NCI-H510A (cell line): ENCODE data around the gene PRR36.

Experiments
- DNase-seq: peaks from one replicate; lab custom pipeline; 2025; lab: John Stamatoyannopoulos, UW

Gene PRR36

DNA sequence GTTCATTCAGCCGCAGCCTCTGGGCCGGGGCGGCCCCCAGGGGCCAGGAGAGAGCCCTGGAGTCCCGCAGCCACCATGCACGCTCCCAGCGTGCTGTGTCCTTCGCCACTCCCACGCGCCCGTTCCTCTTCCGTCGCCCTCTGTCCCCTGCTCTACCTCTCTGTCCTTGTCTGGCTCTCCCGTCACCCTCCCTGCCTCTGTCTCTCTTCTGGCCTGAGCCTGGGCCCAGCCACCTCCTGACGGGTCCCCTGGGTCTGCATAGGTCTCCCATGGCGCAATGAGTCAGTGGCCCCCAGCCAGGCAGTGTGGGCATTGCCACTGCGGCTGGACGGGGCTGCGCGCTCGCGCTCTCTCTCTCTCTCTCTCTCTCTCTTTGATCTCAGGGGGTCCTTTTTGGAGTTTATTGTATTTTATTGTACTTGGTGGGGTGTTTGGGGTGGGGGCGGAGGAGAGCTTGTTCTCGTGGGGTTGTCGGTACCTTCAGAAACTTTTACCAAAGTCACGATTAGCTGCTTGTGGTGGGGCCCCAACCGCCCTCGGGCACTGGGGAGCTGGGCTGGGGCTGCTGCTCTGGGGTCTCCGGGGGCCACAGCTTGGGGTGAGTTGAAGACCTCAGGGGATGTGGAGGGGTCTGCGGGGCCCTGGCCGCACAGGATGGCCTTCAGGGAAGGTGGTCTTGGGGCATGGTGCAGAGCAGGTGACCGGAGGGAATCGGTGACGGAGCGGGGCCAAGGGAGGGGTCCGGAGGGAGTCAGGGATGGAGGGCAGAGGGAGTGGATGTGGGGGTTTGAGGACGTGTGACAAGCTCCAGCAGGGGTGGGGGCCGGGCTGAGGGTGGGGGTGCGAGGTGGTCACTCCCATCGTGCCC, 38.7 kb upstream of the PRR36 start:
- no peak for DNase-seq

DNA sequence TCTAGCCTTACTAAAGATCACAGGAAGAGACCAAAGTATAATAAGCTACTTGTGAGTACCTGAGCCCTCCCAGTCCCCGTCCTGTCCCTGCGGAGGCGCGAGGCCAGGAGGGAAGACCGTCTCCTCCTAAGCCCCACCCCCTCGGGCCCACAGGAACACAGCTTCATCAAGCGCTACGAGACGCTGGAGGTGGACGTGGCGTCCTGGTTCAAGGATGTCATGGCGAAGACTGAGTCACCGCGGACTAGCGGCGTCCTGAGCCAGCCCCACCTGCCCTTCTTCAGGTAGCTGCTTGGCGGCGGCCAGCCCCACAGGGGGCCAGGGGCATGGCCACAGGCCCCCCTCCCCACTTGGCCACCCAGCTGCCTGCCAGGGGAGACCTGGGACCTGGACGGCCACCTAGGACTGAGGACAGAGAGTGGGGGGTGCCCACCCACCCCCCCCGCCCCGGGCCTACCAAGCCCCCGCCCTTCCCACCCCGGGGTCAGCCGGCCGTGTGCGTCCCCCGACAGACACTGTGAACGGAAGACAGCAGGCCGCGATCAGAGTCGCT, 38.0 kb upstream of the PRR36 start:
- no peak for DNase-seq

DNA sequence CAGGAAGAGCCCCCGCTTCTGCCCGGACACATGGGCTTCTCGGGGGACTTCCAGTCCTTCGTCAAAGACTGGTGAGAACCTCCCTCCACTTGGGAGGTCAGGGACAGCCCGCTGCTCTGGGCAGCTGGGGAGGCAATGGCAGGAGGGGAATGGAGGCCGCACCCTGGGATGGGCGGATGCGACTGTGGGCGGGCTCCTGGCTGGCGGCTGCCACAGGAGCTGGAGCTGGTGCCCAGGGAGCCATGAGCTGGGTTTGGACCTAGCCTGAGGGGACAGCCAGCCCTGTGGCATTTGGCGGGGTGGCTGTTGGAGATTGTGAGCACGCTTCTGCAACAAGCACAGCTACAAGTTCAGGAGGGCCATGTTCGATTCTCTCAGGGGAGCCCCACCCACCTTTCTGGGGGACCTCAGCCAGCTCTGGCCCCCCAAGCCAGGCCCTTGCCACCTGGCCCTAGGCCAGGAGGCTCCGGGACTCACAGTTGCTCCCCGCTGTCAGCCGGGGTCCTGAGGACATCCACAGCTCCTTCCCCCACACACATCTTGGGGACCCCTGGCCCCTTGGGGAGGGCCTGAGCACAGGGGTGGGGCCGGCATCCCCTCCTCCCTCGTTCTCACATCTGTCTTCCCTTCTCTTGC, 37.4 kb upstream of the PRR36 start:
- no peak for DNase-seq

DNA sequence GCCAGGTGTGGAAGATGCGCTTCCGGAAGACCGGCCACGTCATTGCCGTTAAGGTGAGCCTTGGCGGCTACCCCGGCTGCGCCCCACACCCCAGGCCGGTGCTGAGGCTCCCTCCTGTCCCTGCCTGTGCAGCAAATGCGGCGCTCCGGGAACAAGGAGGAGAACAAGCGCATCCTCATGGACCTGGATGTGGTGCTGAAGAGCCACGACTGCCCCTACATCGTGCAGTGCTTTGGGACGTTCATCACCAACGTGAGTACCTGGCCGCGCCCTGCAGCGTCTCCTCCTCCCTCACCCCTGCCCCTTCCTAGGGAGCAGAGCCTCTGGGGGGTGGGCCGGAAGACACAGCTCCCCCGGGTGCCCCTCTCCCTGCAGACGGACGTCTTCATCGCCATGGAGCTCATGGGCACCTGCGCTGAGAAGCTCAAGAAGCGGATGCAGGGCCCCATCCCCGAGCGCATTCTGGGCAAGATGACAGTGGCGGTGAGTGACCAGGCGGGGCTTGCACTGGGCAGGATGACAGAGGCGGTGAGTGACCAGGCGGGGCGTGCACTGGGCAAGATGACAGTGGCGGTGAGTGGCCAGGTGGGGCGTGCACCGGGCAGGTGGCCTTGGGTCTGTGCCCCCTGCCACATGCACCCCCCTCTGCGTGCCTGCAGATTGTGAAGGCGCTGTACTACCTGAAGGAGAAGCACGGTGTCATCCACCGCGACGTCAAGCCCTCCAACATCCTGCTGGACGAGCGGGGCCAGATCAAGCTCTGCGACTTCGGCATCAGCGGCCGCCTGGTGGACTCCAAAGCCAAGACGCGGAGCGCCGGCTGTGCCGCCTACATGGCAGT, 36.4 kb upstream of the PRR36 start:
- DNase-seq, result no peak

DNA sequence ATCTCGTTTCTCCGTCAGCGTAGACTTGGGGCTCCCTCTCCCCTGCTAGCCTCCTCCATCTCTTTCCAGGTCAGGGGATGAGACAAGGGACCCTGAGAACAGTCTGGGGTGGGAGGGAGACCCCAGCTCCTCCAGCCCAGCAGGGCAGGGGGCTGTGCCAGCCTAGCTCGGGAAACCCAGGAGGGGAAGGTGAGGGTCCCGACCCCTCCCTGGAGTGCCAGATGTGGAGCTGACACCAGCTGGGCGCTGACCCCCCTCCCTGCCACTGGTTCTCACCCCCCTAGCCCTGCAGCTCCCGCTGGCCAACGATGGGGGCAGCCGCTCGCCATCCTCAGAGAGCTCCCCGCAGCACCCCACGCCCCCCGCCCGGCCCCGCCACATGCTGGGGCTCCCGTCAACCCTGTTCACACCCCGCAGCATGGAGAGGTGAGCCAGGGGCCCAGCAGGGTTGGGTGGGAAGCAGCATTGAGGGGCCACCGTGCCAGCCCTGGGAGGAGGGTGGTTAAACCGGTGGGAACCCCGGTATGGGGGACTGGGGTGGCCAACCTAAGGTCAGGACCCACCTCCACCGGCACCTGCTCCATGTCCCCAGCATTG, 35.4 kb upstream of the PRR36 start:
- DNase-seq, result no peak

DNA sequence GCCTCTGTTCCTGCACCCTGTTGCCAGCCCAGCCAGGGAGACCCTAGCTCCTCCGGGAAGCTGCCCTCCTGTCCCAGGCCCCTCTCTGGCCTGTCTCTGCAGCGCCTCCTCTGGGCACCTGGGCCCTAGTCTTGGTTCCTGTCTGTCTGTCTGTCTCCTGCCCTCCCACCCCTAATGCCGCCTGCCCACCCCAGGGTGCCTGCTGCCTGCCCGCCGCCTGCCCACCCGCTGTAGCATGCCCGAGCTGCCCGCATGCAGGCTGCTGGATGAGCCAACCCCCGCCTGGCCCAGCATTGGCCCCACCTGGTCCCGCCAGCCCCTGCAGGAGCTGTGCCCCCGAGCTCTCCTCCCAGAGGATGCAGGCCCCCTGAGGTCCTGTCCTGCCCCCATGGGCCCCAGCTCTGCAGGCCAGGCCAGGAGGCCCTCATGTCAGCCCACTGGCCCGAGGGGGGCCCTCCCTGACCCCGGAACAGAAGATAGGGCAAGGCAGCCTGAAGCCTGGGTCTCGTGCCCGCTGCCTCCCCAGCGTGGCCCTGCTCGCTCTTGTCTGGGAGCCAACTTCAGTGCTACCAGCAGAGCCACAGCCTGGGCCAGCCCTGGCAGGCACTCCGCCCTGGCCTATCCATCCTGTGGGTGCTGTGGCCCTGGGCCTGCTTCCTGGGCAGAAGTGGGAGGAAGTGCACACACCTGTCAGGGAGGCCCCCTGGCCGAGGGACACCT, 34.7 kb upstream of the PRR36 start:
- DNase-seq, result no peak

DNA sequence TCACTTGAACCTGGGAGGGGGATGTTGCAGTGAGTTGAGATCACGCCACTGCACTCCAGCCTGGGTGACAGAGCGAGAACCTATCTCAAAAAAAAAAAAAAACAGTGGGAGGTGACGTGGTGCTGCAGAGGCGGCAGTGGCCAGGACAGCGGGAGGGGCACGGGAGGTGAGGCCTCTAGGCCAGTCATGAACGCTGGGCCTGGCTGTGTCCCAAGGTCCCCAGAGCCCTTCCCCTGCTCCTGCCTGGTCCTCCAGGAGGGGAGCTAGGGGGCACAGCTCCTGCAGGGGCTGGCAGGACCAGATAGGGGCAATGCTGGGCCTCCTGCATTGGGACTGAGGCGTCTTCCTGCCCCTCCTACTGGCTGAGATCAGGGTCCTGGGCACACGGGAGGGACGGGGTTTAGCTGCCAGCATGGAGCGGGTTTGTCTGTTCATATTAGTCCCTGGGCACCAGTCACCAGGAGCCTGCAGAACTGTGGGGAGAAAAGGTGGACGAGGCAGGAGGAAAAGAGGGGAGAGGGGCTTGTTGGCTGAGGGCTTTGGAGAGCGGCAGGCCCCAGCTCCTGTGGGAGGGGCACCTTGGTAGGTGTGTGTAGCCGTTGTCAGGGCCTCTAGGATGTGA, 34.0 kb upstream of the PRR36 start:
- no peak for DNase-seq

DNA sequence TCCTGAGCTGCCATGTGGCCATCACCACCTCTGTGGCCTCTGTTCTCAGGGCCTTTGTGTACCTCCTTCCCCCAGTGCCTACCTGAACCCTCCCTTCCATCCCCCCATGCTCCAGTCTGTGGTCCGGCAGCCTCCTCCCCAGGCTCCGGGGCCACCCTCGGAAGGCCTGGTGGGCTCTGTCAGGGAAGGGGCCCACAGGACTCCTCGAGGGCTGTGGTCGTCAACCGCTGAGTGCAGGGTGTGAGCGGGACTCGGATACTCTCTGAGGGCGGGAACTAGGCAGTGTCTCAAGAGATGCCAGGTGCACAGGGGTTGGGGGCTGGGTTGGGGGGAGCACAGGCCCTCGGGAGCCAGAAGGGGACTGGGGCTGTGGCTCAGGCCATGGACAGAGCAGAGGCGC, 33.4 kb upstream of the PRR36 start:
- no peak for DNase-seq

DNA sequence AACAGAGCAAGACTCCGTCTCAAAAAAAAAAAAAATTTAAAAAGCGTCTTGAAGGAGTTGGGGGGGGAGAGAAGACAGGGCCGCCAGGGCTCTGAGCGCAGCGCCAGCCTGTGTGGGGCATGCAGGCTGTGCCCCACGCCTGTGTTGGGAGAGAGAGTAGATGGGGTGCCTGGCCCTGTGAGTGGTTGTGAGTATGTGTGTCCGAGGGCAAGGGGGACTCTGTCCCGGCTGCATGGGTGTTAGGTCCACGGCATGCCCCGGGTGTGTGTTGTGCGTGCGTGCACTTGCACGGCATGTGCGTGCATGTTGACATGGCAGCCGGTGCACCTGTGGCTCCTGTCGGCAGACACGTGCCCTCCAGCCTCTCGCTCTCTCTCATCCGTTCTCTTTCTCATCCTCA, 32.9 kb upstream of the PRR36 start:
- DNase-seq, result no peak

DNA sequence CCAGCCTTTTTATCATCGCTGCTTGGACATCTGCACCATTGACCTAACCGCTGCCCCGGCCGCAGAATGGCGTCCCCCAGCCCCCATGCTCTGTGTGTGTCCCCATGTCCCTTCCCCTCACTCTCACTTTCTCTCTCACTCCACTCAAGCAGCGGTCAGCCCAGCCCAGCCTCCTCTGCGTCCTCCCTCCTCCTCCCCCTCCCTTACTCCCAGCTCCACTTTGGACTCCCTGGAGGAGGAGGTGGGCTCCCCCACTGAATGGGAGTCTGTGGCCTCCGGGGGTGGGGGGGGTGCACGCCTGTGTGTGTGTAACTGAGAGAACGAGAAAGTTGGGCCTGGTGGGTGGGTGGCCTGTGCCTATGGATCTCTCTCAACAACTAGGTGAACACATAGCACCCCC, 31.7 kb upstream of the PRR36 start:
- no peak for DNase-seq

DNA sequence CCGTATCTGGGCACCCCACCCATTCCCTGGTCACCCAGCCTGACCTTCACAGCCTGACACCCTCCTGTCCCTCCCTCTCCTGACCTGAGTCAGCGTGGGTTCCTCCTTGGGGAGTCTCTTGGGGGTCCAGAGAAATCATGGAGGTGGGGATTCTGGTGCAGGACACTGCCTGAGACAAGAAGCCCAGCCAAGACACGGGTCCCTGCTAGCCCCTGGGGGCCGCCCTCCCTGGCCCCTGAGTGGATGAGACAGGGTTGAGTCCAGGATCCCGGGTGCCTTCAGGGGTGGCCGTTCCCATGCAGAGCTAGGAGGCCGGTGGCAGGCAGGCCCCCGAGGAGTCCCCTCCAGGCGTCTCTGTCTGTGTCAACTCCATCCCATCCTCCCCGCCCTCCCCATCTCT, 31.1 kb upstream of the PRR36 start:
- no peak for DNase-seq

DNA sequence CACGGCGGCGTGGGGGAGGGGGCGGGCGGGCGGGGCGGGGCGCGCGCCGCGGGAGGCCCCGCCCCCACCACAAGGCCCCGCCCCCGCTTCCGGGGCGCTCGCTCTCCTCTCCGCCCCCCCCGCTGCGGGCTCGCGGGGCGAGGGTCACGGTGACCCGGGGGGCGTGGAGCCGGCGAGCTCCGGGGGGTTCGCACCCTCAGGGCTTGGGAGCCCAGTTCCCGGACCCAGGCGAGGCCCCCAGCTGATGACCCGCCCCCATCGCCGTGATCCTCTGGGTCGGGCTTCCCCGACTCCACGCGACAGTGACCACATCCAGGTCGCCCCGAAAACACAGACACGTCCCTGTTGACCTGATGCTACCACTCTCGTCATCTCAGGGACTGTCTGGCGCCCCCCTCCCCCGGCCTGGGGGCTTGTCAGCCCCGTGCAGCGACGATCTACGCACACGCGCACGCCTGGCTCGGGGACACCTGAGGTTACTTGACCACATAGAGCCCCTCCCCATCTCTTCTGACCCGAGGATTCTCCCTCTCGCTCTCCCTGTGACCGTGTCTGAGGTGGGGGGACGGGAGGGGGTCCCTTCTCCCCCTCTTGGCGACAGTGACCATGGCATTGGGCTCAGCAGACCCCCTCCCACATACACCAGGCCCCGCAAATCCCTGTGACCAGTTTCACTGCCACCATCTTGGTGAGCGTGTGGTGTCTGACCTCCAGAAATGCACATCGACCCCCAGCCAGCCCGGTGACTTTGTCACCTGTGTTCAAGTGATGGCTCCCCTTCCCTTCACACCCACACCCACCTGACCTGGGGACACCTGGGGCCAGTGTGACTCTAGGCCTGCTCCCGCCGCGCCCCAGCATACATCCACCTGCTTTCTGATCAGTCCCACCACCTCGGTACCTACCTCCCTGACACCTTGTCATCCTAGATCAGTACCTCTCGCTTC, 30.2 kb upstream of the PRR36 start:
- no peak for DNase-seq

DNA sequence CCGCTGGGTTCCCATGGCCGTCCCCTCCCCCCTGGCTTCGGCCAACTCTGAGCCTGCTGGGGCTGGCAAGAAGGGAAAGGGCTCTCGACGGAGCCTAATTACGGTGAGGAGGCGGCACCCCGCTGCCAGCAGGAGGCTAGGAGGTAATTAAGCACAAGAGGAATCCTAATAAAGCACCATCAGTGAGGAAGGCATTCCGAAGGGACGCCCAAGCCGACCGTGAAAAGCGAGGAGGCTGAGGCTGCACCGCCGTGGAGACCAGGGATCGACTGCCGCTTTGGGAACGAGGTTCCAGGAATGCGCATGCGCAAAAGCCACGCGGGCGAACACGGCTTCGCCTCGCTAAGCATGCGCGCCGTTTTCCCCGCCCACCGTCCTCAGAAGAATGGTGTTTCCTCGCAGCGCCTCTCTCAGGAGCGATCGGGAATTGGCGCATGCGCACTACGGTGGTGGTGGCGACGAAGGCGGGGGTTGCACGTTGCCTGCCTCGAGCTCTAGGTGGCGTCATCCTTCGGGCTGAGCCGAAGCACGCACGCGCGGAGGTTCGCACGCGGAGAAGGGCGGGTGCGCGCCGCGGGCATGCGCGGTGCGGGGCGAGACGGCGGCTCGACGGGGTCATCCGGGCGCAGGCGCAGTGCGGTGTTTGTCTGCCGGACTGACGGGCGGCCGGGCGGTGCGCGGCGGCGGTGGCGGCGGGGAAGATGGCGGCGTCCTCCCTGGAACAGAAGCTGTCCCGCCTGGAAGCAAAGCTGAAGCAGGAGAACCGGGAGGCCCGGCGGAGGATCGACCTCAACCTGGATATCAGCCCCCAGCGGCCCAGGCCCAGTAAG, 29.3 kb upstream of the PRR36 start, which contains the start of gene MAP2K7:
Gene MAP2K7, plus strand, starts transcription at position 634 of the 830 bp plus-strand sequence. Its CDS starts 68 bp downstream, at position 702.
- DNase-seq, result peak; percentile 96

DNA sequence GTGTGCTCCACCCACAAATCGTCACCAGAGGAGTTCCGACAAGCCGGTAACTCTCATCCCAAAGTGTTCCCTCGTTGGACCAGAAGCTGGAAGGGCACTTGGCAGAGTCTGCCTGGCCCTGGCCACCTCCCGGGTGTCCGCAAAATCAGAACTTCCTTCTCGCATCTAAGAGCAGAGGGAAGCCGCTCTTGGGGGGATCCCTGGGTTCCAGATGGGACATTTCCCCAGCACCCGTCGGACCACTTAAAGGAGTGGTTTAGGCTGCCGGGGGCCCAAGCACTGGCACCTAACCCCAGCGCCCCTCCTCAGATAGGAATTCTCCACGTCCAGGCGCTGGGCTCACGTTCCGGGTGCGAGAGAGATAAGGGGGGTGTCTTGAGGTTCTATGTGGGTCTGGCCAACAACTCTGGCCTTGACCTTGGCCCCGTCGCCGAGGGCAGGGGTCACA, 28.6 kb upstream of the PRR36 start:
- DNase-seq, result peak; percentile 30

DNA sequence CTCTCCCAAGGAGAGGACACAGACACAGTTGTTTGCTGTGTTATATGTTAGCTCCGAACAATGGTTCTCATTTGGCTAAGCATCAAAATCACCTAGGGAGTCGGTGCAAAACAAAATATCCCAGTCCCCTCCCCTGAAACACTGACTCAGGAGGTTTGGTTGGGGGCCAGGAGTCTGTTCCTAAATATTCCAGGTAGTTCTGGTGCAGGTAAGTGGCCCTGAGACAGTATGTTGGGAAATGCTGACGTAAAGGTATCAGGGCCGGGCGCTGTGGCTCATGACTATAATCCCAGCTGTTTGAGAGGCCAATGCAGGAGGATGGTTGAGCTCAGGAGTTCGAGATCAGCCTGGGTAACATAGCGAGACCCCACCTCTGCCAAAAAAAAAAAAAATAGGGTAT, 27.1 kb upstream of the PRR36 start:
- DNase-seq, result no peak

DNA sequence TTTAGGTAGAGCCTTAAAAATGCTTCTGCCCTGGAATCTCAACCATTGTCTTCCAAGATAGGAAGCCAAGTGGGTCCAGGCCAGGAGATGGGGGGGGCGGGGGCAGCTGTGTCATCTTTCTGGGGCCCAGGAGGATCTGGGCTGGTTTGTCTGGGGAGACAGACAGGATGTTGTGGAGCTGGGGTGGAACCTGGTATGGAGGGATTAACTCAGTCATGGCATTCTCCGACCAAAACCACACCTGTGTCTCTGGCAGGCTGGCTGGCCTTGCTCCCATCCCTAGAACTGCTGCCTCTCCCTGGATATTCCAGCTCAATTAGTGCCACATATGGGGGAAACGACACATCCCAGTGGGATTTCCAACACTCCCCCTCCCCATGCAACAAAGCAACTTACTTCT, 26.7 kb upstream of the PRR36 start:
- no peak for DNase-seq

DNA sequence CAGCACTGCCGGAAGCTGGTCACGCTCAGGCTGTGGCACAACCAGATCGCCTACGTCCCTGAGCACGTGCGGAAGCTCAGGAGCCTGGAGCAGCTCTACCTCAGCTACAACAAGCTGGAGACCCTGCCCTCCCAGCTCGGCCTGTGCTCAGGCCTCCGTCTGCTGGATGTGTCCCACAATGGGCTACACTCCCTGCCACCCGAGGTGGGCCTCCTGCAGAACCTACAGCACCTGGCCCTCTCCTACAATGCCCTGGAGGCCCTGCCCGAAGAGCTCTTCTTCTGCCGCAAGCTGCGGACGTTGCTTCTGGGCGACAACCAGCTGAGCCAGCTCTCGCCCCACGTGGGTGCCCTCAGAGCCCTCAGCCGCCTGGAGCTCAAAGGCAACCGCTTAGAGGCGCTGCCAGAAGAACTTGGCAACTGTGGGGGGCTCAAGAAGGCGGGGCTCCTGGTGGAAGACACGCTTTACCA, 26.2 kb upstream of the PRR36 start:
- no peak for DNase-seq

DNA sequence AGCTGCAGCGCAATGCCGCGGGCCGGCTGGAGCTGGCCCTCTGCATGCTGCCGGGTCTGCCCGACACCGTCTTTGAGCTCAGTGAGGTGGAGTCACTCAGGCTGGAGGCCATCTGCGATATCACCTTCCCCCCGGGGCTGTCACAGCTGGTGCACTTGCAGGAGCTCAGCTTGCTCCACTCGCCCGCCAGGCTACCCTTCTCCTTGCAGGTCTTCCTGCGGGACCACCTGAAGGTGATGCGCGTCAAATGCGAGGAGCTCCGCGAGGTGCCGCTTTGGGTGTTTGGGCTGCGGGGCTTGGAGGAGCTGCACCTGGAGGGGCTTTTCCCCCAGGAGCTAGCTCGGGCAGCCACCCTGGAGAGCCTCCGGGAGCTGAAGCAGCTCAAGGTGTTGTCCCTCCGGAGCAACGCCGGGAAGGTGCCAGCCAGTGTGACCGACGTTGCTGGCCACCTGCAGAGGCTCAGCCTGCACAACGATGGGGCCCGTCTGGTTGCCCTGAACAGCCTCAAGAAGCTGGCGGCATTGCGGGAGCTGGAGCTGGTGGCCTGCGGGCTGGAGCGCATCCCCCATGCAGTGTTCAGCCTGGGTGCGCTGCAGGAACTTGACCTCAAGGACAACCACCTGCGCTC, 25.7 kb upstream of the PRR36 start:
- DNase-seq, result no peak
